IMR-90 (cell line): ENCODE data around the gene HECW1. TPM values are rescaled to one million over a fixed set of nuclear protein-coding genes. Genes with fewer than 3 reads are reported as not detected.

Experiments
- ATAC-seq: fragments of 200-7000 bp; cut with Tn5 transposase; 2 replicates; pipeline ENCODE4 v1.9.1; 2020; ENCODE audit warnings: low read depth, mild to moderate bottlenecking, moderate library complexity
- BruUV-seq: library from RNA; stranded (reverse); fragments of 400-500 nt; replicated peaks from 2 replicates; lab custom pipeline; 2021; lab: Mats Ljungman, UMichigan
- CTCF ChIA-PET: fragments of 300-600 bp; formaldehyde crosslinking; extraction: SDS; loops from one replicate; lab custom pipeline; 2021; ENCODE audit warnings: antibody characterized with exemption; lab: Yijun Ruan, JAX
- POLR2A ChIA-PET: fragments of 300-600 bp; sonication (Branson Sonifier 250); formaldehyde crosslinking; loops from one replicate; lab custom pipeline; 2022; ENCODE audit warnings: antibody characterized with exemption; ENCODE audit not compliant: unreplicated experiment; lab: Charles Lee
- DNase-seq: peaks from one replicate; pipeline ENCODE4 v3.0.0; 2013
- H2AFZ ChIP-seq: replicated peaks from 2 replicates; pipeline ENCODE3; 2013; ENCODE audit warnings: low read length, mild to moderate bottlenecking; ENCODE audit not compliant: poor library complexity
- H2AK5ac ChIP-seq: 2 replicates; pipeline ENCODE4 v1.6.1; 2013; ENCODE audit warnings: low read depth, low read length, inconsistent platforms
- H2AK9ac ChIP-seq: replicated peaks from 2 replicates; pipeline ENCODE3; 2013; ENCODE audit warnings: mild to moderate bottlenecking, low read depth, low read length, moderate library complexity; ENCODE audit not compliant: poor library complexity
- H2BK120ac ChIP-seq: 2 replicates; pipeline ENCODE4 v1.6.1; 2013; ENCODE audit warnings: low read depth, low read length, inconsistent platforms
- H2BK15ac ChIP-seq: 3 replicates; pipeline ENCODE4 v1.6.1; 2013; ENCODE audit warnings: low read depth, low read length, inconsistent platforms
- H2BK20ac ChIP-seq: 2 replicates; pipeline ENCODE4 v1.6.1; 2013; ENCODE audit warnings: low read depth, mild to moderate bottlenecking, inconsistent platforms, low read length, moderate library complexity
- H2BK5ac ChIP-seq: 2 replicates; pipeline ENCODE4 v1.6.1; 2013; ENCODE audit warnings: mild to moderate bottlenecking, low read depth, low read length, inconsistent platforms; ENCODE audit not compliant: poor library complexity, severe bottlenecking
- H3K14ac ChIP-seq: replicated peaks from 2 replicates; pipeline ENCODE4 v1.6.1; 2013; ENCODE audit warnings: low read depth, low read length, inconsistent platforms
- H3K18ac ChIP-seq: 2 replicates; pipeline ENCODE4 v1.6.1; 2013; ENCODE audit warnings: low read depth, low read length, control low read depth
- H3K23ac ChIP-seq: 2 replicates; pipeline ENCODE4 v1.6.1; 2013; ENCODE audit warnings: low read depth, low read length, inconsistent platforms
- H3K27ac ChIP-seq: 2 replicates; pipeline ENCODE4 v1.5.1; 2013; ENCODE audit warnings: mild to moderate bottlenecking, control low read depth, low read length; ENCODE audit not compliant: insufficient read depth
- H3K27me3 ChIP-seq: 2 replicates; pipeline ENCODE4 v1.6.1; 2013; ENCODE audit warnings: low read length; ENCODE audit not compliant: control insufficient read depth, insufficient read depth
- H3K36me3 ChIP-seq: 2 replicates; pipeline ENCODE4 v1.6.1; 2013; ENCODE audit warnings: low read length, mixed read lengths; ENCODE audit not compliant: control insufficient read depth, insufficient read depth
- H3K4ac ChIP-seq: 2 replicates; pipeline ENCODE4 v1.6.1; 2013; ENCODE audit warnings: low read depth, low read length, inconsistent platforms
- H3K4me1 ChIP-seq: 2 replicates; pipeline ENCODE4 v1.6.1; 2013; ENCODE audit warnings: low read length, mixed read lengths; ENCODE audit not compliant: control insufficient read depth, insufficient read depth
- H3K4me2 ChIP-seq: 2 replicates; pipeline ENCODE4 v1.6.1; 2013; ENCODE audit warnings: low read depth, mild to moderate bottlenecking, control low read depth, low read length, moderate library complexity
- H3K4me3 ChIP-seq: 2 replicates; pipeline ENCODE4 v1.5.1; 2013; ENCODE audit warnings: low read depth, mild to moderate bottlenecking, control low read depth, low read length, moderate library complexity; ENCODE audit not compliant: insufficient read depth
- H3K56ac ChIP-seq: 2 replicates; pipeline ENCODE4 v1.6.1; 2013; ENCODE audit warnings: low read length, inconsistent platforms; ENCODE audit not compliant: insufficient read depth; ENCODE audit errors: extremely low read depth
- H3K79me1 ChIP-seq, 2 experiments: 2 replicates each; pipeline ENCODE4 v1.6.1; 2013; ENCODE audit warnings: low read length in 2 of 2, inconsistent platforms in 1 of 2, low read depth in 1 of 2
- H3K9ac ChIP-seq: 2 replicates; pipeline ENCODE4 v1.6.1; 2013; ENCODE audit warnings: low read depth, low read length, control low read depth
- H3K9me1 ChIP-seq: 2 replicates; pipeline ENCODE4 v1.6.1; 2013; ENCODE audit warnings: low read length, inconsistent platforms; ENCODE audit not compliant: insufficient read depth
- H3K9me3 ChIP-seq: 2 replicates; pipeline ENCODE4 v1.6.1; 2013; ENCODE audit warnings: low read length; ENCODE audit not compliant: control insufficient read depth, insufficient read depth
- H4K20me1 ChIP-seq: 2 replicates; pipeline ENCODE4 v1.6.1; 2013; ENCODE audit warnings: low read length, inconsistent platforms; ENCODE audit not compliant: insufficient read depth
- H4K5ac ChIP-seq: 2 replicates; pipeline ENCODE4 v1.6.1; 2013; ENCODE audit warnings: mild to moderate bottlenecking, low read depth, low read length, control low read depth
- H4K8ac ChIP-seq, 2 experiments: 2 replicates each; pipeline ENCODE4 v1.6.1; 2013; ENCODE audit warnings: low read depth in 2 of 2, low read length in 2 of 2, control low read depth in 1 of 2, inconsistent platforms in 1 of 2
- H4K91ac ChIP-seq: 2 replicates; pipeline ENCODE4 v1.6.1; 2013; ENCODE audit warnings: low read depth, low read length, inconsistent platforms; ENCODE audit not compliant: insufficient read depth
- BHLHE40 ChIP-seq: fragments of 150-350 bp; IDR thresholded peaks from 2 replicates; pipeline ENCODE4 v1.6.1; 2016; ENCODE audit warnings: mild to moderate bottlenecking, low read depth, low read length
- CTCF ChIP-seq: conservative IDR thresholded peaks from 2 replicates; pipeline ENCODE4 v1.5.1; 2012; ENCODE audit warnings: mild to moderate bottlenecking, low read depth, low read length, improper control_type of control experiment
- FOS ChIP-seq: fragments of 150-350 bp; IDR thresholded peaks from 2 replicates; pipeline ENCODE4 v1.6.1; 2016; ENCODE audit warnings: low read depth, low read length
- MAFK ChIP-seq: IDR thresholded peaks from 2 replicates; pipeline ENCODE4 v1.6.1; 2012; ENCODE audit warnings: low read depth, low read length, improper control_type of control experiment
- MXI1 ChIP-seq: IDR thresholded peaks from 2 replicates; pipeline ENCODE4 v1.6.1; 2012; ENCODE audit warnings: low read depth, mild to moderate bottlenecking, low read length, moderate library complexity, borderline replicate concordance
- NFE2L2 ChIP-seq: fragments of 150-350 bp; IDR thresholded peaks from 2 replicates; pipeline ENCODE4 v1.6.1; 2016; ENCODE audit warnings: low read depth, mild to moderate bottlenecking, low read length
- POLR2A ChIP-seq: IDR thresholded peaks from 2 replicates; pipeline ENCODE4 v1.6.1; 2012; ENCODE audit warnings: mild to moderate bottlenecking, low read depth, low read length
- RAD21 ChIP-seq: IDR thresholded peaks from 2 replicates; pipeline ENCODE4 v1.6.1; 2012; ENCODE audit warnings: low read length, improper control_type of control experiment
- SMC3 ChIP-seq: fragments of 150-350 bp; IDR thresholded peaks from 2 replicates; pipeline ENCODE4 v1.6.1; 2016; ENCODE audit warnings: low read depth, mild to moderate bottlenecking, antibody characterized with exemption, low read length, moderate library complexity
- whole genome bisulfite sequencing, 2 experiments: methylation state at CpG; one replicate each; pipeline versions ENCODE4 v1.1.5 to v1.1.7; 2013; ENCODE audit warnings: missing lambda C conversion rate in 2 of 2; ENCODE audit not compliant: insufficient read length in 1 of 2; ENCODE audit errors: extremely low coverage in 2 of 2; 5-methylcytosine and 5-hydroxymethylcytosine counted together
- dilution Hi-C: fragments of 300-500 bp; cut with HindIII; formaldehyde crosslinking; loops from one replicate; pipeline ENCODE4 v1.14.3; 2018; ENCODE audit warnings: low sequenced_read_pairs; ENCODE audit not compliant: unreplicated experiment
- in situ Hi-C: fragments of 300-500 bp; cut with MboI; formaldehyde crosslinking; loops from 3 replicates; pipeline ENCODE4 v1.14.3; 2019; ENCODE audit warnings: low sequenced_read_pairs, inconsistent platforms, mixed read lengths
- intact Hi-C: fragments of 100-400 bp; cut with micrococcal nuclease; formaldehyde crosslinking; loops from 2 replicates; pipeline ENCODE4 v1.10.0; 2022
- polyA plus RNA-seq, 3 experiments: library from polyadenylated mRNA; depleted of rRNA; stranded (reverse); fragments of >200 nt; gene quantifications; 2 replicates each; pipeline ENCODE4 v1.2.3, GENCODE V29; 2012; ENCODE audit warnings: low replicate concordance in 1 of 3
- total RNA-seq: library from RNA; depleted of rRNA; stranded (reverse); fragments of >200 nt; gene quantifications from 2 replicates; pipeline ENCODE4 v1.2.3, GENCODE V29; 2012

The HECW1 gene
- total and polyA plus RNA-seq, 2 of the 4 experiments (the other 2 are of a cell fraction) = 0.56 to 1.3 TPM

- CTCF ChIA-PET = no interaction called here
- H2AK5ac ChIP-seq = no peak overlapping the region
- H3K23ac ChIP-seq = no peak overlapping the region
- no peak overlapping the region for H3K4me3 ChIP-seq
- no peak overlapping the region for H3K9ac ChIP-seq
- H4K8ac ChIP-seq = no peak overlapping the region
- H3K18ac ChIP-seq = no peak overlapping the region
- H2BK120ac ChIP-seq = no peak overlapping the region
- 100% methylated on average over 2 of the region's 15 CpGs; no CpG with 5 or more reads in 1 of the 2 experiments for WGBS, 2 experiments
- DNase-seq = no peak
- ATAC-seq = no peak
- TF ChIP-seq CTCF (no peak), NFE2L2 (no peak), BHLHE40 (no peak), MXI1 (no peak), POLR2A (no peak), MAFK (no peak), SMC3 (no peak), FOS (no peak), RAD21 (no peak)
- no peak overlapping the region for H3K14ac ChIP-seq
- no peak overlapping the region for H2BK5ac ChIP-seq
- intact Hi-C loops (no loop called here), in situ Hi-C loops (no loop called here), dilution Hi-C loops (no loop called here)
- no peak overlapping the region for H2BK20ac ChIP-seq
- no peaks in the 10 kb centered on the region for H3K79me1 ChIP-seq
- no peak overlapping the region for H2BK15ac ChIP-seq
- no TSS peak for BruUV-seq
- no peak overlapping the region for H3K56ac ChIP-seq
- no peak overlapping the region for H4K5ac ChIP-seq
- no peaks in the 10 kb centered on the region for H3K9me1 ChIP-seq
- no peaks in the 10 kb centered on the region for H3K4me1 ChIP-seq
- H3K4me2 ChIP-seq = no peak overlapping the region
- no peak overlapping the region for H3K4ac ChIP-seq
- no peaks in the 10 kb centered on the region for H4K20me1 ChIP-seq
- H2AK9ac ChIP-seq = no peak overlapping the region
- no peak overlapping the region for H3K27ac ChIP-seq
- no peaks in the 10 kb centered on the region for H3K36me3 ChIP-seq
- no peak overlapping the region for H2AFZ ChIP-seq
- peaks cover 50% of the 10 kb centered on the region for H3K27me3 ChIP-seq
- POLR2A ChIA-PET = no interaction called here
- no peaks in the 10 kb centered on the region for H3K9me3 ChIP-seq
- no peak overlapping the region for H4K91ac ChIP-seq
Observed at GRCh38 chr7:43554423-43554822, 442.0 kb downstream of the HECW1 start.
